ENCODE measurements around the gene TMEM259.
"Not testable (repeated sequence)": the region's sequence is repeated elsewhere in the genome, so short reads cannot be mapped to it uniquely, and the experiment has no call there.

TMEM259 gene

GRCh38 chr19:1038978-1039645 is 18.2 kb upstream of the TMEM259 start:
- DNase-seq, result no peak

- DNase-seq, result no peak
These were observed 16.7 kb upstream of the TMEM259 start for GRCh38 chr19:1037621-1038064.

GRCh38 chr19:1035998-1036621 is 15.2 kb upstream of the TMEM259 start:
- DNase-seq, result no peak

- no peak for DNase-seq
These were observed 11.4 kb upstream of the TMEM259 start for GRCh38 chr19:1032264-1032867.

GRCh38 chr19:1028062-1028926 is 7.4 kb upstream of the TMEM259 start:
- peak; percentile 67 for DNase-seq

GRCh38 chr19:1027650-1028061 is 6.7 kb upstream of the TMEM259 start:
- no peak for DNase-seq

- DNase-seq, result peak; percentile 27
These were observed 6.1 kb upstream of the TMEM259 start for GRCh38 chr19:1026783-1027649.

- DNase-seq, result peak; percentile 53
These were observed 5.2 kb upstream of the TMEM259 start, which contains the start of gene CNN2 for GRCh38 chr19:1025960-1026782. TSS of gene CNN2 (plus strand) at chr19:1026608. CDS start at chr19:1026662, 54 bp downstream.

- DNase-seq, result not testable (repeated sequence)
These were observed 4.2 kb upstream of the TMEM259 start for GRCh38 chr19:1025080-1025479.

- not testable (repeated sequence) for DNase-seq
These were observed 2.9 kb upstream of the TMEM259 start for GRCh38 chr19:1023883-1024188.

- DNase-seq, result no peak
These were observed 699 bp downstream of the TMEM259 start for GRCh38 chr19:1019980-1020867.

- DNase-seq, result no peak
These were observed 1.3 kb downstream of the TMEM259 start for GRCh38 chr19:1019616-1019961.

- DNase-seq, result no peak
These were observed 1.8 kb downstream of the TMEM259 start for GRCh38 chr19:1018932-1019615.

GRCh38 chr19:1018393-1018792 is 2.5 kb downstream of the TMEM259 start:
- no peak for DNase-seq

GRCh38 chr19:1017906-1018305 is 3.0 kb downstream of the TMEM259 start:
- no peak for DNase-seq

GRCh38 chr19:1017115-1017905 is 3.6 kb downstream of the TMEM259 start:
- DNase-seq, result no peak

GRCh38 chr19:1016647-1017114 is 4.2 kb downstream of the TMEM259 start:
- DNase-seq, result no peak

GRCh38 chr19:1015782-1016646 is 4.9 kb downstream of the TMEM259 start:
- no peak for DNase-seq
